Suprapubic skin (tissue), 4 donors: Measurements from ENCODE around the gene HPS6. TPM values are rescaled to one million over a fixed set of nuclear protein-coding genes. Genes with fewer than 3 reads are reported as not detected.
A peak's percentile ranks its signal among the peaks of the same experiment; 100 is the strongest.

Experiments
- DNase-seq, 2 donors: peaks; one replicate each; pipeline ENCODE4 v3.0.0-alpha.2; 2019; ENCODE audit warnings: low spot score in 2 of 2
- H3K27ac ChIP-seq: fragments of 200-600 bp; sonication (generic); one replicate; pipeline ENCODE4 v1.5.1; 2019
- H3K27me3 ChIP-seq: fragments of 200-600 bp; sonication (generic); one replicate; pipeline ENCODE4 v1.5.1; 2019
- H3K36me3 ChIP-seq: fragments of 200-600 bp; sonication (generic); one replicate; pipeline ENCODE4 v1.5.1; 2019
- H3K4me1 ChIP-seq: fragments of 200-600 bp; sonication (generic); one replicate; pipeline ENCODE4 v1.5.1; 2019
- H3K4me3 ChIP-seq: fragments of 200-600 bp; sonication (generic); one replicate; pipeline ENCODE4 v1.5.1; 2019; ENCODE audit warnings: mild to moderate bottlenecking
- H3K9me3 ChIP-seq: fragments of 200-600 bp; sonication (generic); one replicate; pipeline ENCODE4 v1.5.1; 2019
- EP300 ChIP-seq: sonication (generic); formaldehyde crosslinking; IDR thresholded peaks from one replicate; pipeline ENCODE4 v1.6.1; 2017; ENCODE audit warnings: antibody characterized with exemption
- POLR2A ChIP-seq, 2 donors: fragments of 450-650 bp; IDR thresholded peaks; one replicate each; pipeline ENCODE4 v1.6.1; 2017; ENCODE audit warnings: antibody characterized with exemption in 2 of 2, mild to moderate bottlenecking in 2 of 2, moderate library complexity in 2 of 2
- POLR2AphosphoS5 ChIP-seq, 3 donors: sonication (generic); formaldehyde crosslinking; IDR thresholded peaks; one replicate each; pipeline ENCODE4 v1.6.1; 2017; ENCODE audit warnings: antibody characterized with exemption in 3 of 3
- whole genome bisulfite sequencing: methylation state at CpG from one replicate; pipeline ENCODE4 v1.1.5; 2018; 5-methylcytosine and 5-hydroxymethylcytosine counted together
- total RNA-seq, 4 donors: library from RNA; depleted of rRNA; stranded (reverse); fragments of >200 nt; gene quantifications; one replicate each; pipeline ENCODE4 v1.1.0, GENCODE V29; 2016
- TF ChIP-seq, protein P1 (sequence below), 2 donors: fragments of 200-600 bp in 1 of 2; fragments of 450-650 bp in 1 of 2; sonication (generic) in 1 of 2; IDR thresholded peaks; one replicate each; pipeline ENCODE4 v1.5.1; 2016 to 2019; ENCODE audit warnings: antibody characterized with exemption in 2 of 2, mild to moderate bottlenecking in 1 of 2, moderate library complexity in 1 of 2

The HPS6 gene
- 10 to 100 TPM; 23.6 to 43.2 (median 31.3) TPM for total RNA-seq

DNA sequence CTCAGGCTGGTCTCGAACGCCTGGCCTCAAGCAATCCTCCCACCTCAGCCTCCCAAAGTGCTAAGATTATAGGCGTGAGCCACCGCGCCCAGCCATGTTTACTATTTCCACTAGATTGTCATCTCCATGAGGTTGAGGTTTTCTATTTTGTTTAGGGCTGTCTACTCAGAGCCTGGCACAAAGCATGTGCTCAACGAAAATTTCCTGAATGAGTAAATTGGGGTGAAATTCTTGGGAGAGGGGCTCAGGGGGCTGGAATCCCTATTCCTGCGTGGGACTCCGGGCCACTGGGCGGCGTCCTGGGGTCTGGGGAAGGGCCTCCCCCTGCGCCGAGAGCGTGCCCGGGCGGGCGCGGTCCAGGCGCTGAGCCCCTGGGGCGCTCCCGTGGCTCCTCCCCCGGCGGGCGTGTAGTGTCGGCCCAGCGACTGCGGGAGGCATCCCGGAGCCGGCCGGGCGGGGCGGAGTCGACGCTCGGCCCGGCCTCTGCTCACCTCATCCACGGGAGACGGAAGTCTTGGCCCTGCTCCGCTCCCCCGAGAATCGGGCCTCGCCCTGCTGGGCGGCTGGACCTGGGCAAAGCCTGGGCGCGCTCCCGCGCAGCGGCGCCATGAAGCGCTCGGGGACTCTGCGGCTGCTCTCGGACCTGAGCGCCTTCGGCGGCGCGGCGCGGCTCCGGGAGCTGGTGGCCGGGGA lies at the start of gene HPS6:
HPS6 (plus strand) TSS at position 482 of the 693 bp plus-strand sequence; CDS start at position 608, 126 bp downstream.
- H3K27me3 ChIP-seq, result no peaks in the 10 kb centered on the region
- peaks cover 34% of the 10 kb centered on the region for H3K4me1 ChIP-seq
- peak within 1 kb of the TSS; percentile 95 for H3K27ac ChIP-seq
- peaks cover 21% of the 10 kb centered on the region for H3K36me3 ChIP-seq
- H3K4me3 ChIP-seq, result peak within 1 kb of the TSS; percentile 98
- WGBS, result 4% methylated on average over 8 of the region's 61 CpGs
- DNase-seq, result peak; percentile 93 to 94
- TF ChIP-seq POLR2A (IDR thresholded peaks at IDR 0.05) (peak in 1 of 2 donors; percentile 68), EP300 (no peak), POLR2AphosphoS5 (IDR thresholded peaks at IDR 0.05) (peak in 2 of 3 donors; percentile 42 to 70)
- TF ChIP-seq, protein P1, sequence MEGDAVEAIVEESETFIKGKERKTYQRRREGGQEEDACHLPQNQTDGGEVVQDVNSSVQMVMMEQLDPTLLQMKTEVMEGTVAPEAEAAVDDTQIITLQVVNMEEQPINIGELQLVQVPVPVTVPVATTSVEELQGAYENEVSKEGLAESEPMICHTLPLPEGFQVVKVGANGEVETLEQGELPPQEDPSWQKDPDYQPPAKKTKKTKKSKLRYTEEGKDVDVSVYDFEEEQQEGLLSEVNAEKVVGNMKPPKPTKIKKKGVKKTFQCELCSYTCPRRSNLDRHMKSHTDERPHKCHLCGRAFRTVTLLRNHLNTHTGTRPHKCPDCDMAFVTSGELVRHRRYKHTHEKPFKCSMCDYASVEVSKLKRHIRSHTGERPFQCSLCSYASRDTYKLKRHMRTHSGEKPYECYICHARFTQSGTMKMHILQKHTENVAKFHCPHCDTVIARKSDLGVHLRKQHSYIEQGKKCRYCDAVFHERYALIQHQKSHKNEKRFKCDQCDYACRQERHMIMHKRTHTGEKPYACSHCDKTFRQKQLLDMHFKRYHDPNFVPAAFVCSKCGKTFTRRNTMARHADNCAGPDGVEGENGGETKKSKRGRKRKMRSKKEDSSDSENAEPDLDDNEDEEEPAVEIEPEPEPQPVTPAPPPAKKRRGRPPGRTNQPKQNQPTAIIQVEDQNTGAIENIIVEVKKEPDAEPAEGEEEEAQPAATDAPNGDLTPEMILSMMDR (IDR thresholded peaks at IDR 0.05), result peak in 1 of 2 donors; percentile 43
- H3K9me3 ChIP-seq, result no peaks in the 10 kb centered on the region

DNA sequence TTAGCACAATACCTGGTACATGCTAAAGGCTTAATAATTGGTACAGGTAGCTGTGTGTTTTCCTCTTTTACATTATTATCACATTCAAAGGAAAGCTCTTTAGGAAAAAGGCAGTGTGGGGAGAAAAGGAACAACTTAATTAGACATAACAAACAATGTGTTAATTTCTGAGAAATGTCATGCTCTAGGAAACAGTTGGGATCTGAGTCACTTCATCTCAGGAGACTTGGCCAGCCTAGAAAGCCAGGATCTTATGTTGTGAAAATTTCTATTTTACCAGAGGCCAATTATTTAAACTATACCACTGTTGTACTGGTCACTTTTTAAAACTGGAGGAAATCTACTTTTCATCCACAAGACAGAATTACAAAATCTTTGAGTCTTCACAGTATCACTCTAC lies 48.7 kb upstream of the HPS6 start:
- DNase-seq, result no peak
- Histone ChIP-seq H3K27ac (no peak overlapping the region), H3K4me3 (no peak overlapping the region), H3K36me3 (peaks cover 66% of the 10 kb centered on the region), H3K4me1 (no peaks in the 10 kb centered on the region), H3K9me3 (no peaks in the 10 kb centered on the region), H3K27me3 (no peaks in the 10 kb centered on the region)
- TF ChIP-seq EP300 (no peak), POLR2A (IDR thresholded peaks at IDR 0.05) (no peak), POLR2AphosphoS5 (IDR thresholded peaks at IDR 0.05) (no peak)
- TF ChIP-seq, protein P1 (IDR thresholded peaks at IDR 0.05), result no peak

- DNase-seq, result no peak
- no peak for TF ChIP-seq POLR2AphosphoS5 (IDR thresholded peaks at IDR 0.05)
- no peak for TF ChIP-seq POLR2A (IDR thresholded peaks at IDR 0.05)
- TF ChIP-seq, protein P1 (IDR thresholded peaks at IDR 0.05), result no peak
- no peak for TF ChIP-seq EP300
- no peaks in the 10 kb centered on the region for H3K27me3 ChIP-seq
- no peak overlapping the region for H3K27ac ChIP-seq
- no peaks in the 10 kb centered on the region for H3K9me3 ChIP-seq
- H3K36me3 ChIP-seq, result peaks cover 66% of the 10 kb centered on the region
- 81% methylated on average over 2 of the region's 2 CpGs for WGBS
- H3K4me1 ChIP-seq, result no peaks in the 10 kb centered on the region
- H3K4me3 ChIP-seq, result no peak overlapping the region
Observed at GRCh38 chr10:102017295-102017694, 47.9 kb upstream of the HPS6 start.

DNA sequence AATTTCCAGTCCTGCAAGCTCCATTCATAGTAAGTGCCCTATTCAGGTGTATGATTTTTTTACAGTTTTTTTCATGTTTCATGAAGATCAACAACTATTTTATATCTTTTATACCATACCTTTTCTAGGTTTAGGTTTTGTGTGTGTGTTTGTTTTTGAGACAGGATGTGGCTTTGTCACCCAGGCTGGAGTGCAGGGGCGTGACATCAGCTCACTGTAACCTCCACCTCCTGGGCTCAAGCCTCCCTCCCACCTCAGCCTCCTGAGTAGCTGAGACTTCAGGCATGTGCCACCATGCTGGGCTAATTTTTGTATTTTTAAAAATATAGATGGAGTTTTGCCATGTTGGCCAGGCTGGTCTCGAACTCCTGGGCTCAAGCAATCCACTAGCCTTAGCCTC lies 44.2 kb upstream of the HPS6 start:
- 96% methylated on average over 2 of the region's 2 CpGs for WGBS

DNA sequence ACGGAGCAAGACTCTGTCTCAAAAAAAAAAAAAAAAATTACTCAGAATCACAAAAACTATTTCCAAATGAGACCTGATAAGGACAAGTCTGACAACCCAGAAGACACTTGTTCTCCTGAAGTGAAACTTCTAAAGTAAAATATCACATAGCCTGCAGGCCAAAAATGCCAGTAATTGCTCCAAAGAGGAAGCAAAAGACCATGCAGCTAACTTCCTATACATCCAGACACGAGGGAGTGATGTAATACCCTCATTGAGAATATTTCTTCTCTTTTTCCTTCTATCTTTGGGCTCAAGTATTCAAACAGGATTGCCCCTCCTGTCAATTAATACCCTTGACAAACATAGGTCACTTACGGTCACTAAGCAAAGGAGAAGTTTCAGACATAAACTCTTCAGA lies 40.4 kb upstream of the HPS6 start:
- Histone ChIP-seq H3K36me3 (peaks cover 93% of the 10 kb centered on the region), H3K27me3 (no peaks in the 10 kb centered on the region), H3K4me1 (no peaks in the 10 kb centered on the region), H3K27ac (no peak overlapping the region), H3K4me3 (no peak overlapping the region), H3K9me3 (no peaks in the 10 kb centered on the region)
- TF ChIP-seq EP300 (no peak), POLR2A (IDR thresholded peaks at IDR 0.05) (no peak), POLR2AphosphoS5 (IDR thresholded peaks at IDR 0.05) (no peak)
- TF ChIP-seq, protein P1 (IDR thresholded peaks at IDR 0.05), result no peak
- no peak for DNase-seq
- WGBS, result 68% methylated on average over 3 of the region's 3 CpGs

More for the DNA sequence above, 44.2 kb upstream of the HPS6 start:
- no peak overlapping the region for H3K4me3 ChIP-seq
- H3K36me3 ChIP-seq, result peaks cover 79% of the 10 kb centered on the region
- no peaks in the 10 kb centered on the region for H3K9me3 ChIP-seq
- H3K27ac ChIP-seq, result no peak overlapping the region
- DNase-seq, result no peak
- TF ChIP-seq EP300 (no peak), POLR2AphosphoS5 (IDR thresholded peaks at IDR 0.05) (no peak)
- TF ChIP-seq, protein P1 (IDR thresholded peaks at IDR 0.05), result no peak
- no peaks in the 10 kb centered on the region for H3K27me3 ChIP-seq
- no peaks in the 10 kb centered on the region for H3K4me1 ChIP-seq
